A549 treated with Mapracorat at 1 μM for 4 hours (cell line): ENCODE data around the gene DTNA. TPM values are rescaled to one million over a fixed set of nuclear protein-coding genes. Genes with fewer than 3 reads are reported as not detected.

ENCODE experiments used
- total RNA-seq: library from RNA; stranded (reverse); fragments of 200-300 nt; extraction: Qiagen RNA extraction; gene quantifications from 5 replicates; pipeline ENCODE4 v1.2.3, GENCODE V29; 2022

The DTNA gene
- 0.09 to 0.22 TPM (median 0.15 TPM) in 4 of 5 replicates, not detected in the other for total RNA-seq

DNA sequence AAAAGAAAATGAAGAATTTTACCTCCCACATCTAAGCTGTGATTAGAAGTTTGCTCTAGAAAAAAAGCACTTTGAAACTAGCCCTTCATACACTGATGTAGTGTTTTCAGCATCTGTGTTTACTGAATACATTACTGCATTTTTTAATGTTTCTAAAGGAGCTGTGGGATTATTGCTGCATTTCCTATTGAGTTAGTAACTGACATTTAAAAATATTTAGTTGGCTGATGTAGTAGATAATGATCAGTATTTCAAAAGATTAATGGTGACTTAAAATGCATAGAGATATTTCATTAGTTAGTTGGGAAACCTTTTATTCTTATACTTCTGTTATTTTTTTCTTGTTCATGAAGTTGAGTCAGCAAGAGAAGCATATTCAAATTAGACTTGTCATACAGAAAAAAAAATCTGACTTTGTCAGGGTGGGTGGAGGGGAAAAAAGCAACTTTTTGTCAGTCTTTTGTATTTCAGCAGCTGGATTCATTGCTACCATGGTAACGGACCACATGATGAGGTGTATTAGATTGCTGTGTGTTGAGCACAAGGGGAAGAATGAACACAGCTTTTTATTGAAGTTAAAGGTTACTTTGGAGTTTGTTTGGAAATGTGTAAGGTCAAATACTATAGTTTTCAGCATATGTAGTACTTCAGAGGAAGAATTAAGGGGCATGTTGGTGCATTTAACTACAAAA is at the start of gene DTNA:
DTNA (plus strand) TSS at position 549 of the 692 bp plus-strand sequence. CDS start 45,679 bp downstream, outside the sequence.

